Smooth muscle cell (in vitro differentiated cells): ENCODE results near the gene RANBP1. TPM values are rescaled to one million over a fixed set of nuclear protein-coding genes. Genes with fewer than 3 reads are reported as not detected.

Experiments used
- DNase-seq: peaks from one replicate; lab custom pipeline; 2025; ENCODE audit not compliant: unreplicated experiment; lab: John Stamatoyannopoulos, UW
- H2AFZ ChIP-seq: fragments of 200-600 bp; sonication (generic); 2 replicates; pipeline ENCODE4 v1.6.0; 2016; ENCODE audit warnings: antibody characterized with exemption, low read depth, mild to moderate bottlenecking
- H3F3A ChIP-seq: fragments of 200-600 bp; sonication (generic); 2 replicates; pipeline ENCODE4 v1.6.0; 2017; ENCODE audit warnings: antibody characterized with exemption, low read depth
- H3K27ac ChIP-seq: fragments of 200-600 bp; sonication (generic); 2 replicates; pipeline ENCODE4 v1.5.1; 2016; ENCODE audit warnings: low read depth, mild to moderate bottlenecking
- H3K27me3 ChIP-seq: fragments of 200-600 bp; sonication (generic); 2 replicates; pipeline ENCODE4 v1.6.1; 2016; ENCODE audit warnings: low read depth, mild to moderate bottlenecking
- H3K36me3 ChIP-seq: fragments of 200-600 bp; sonication (generic); 2 replicates; pipeline ENCODE4 v1.5.1; 2016; ENCODE audit warnings: low read depth
- H3K4me1 ChIP-seq: fragments of 200-600 bp; sonication (generic); 2 replicates; pipeline ENCODE4 v1.5.1; 2016; ENCODE audit warnings: low read depth
- H3K4me2 ChIP-seq: fragments of 200-600 bp; sonication (generic); 2 replicates; pipeline ENCODE4 v1.6.0; 2016; ENCODE audit warnings: mild to moderate bottlenecking
- H3K4me3 ChIP-seq: fragments of 200-600 bp; sonication (generic); 2 replicates; pipeline ENCODE4 v1.5.1; 2016; ENCODE audit warnings: mild to moderate bottlenecking
- H3K79me2 ChIP-seq: fragments of 200-600 bp; sonication (generic); 2 replicates; pipeline ENCODE4 v1.6.0; 2016; ENCODE audit warnings: low read depth, mild to moderate bottlenecking
- H3K9ac ChIP-seq: fragments of 200-600 bp; sonication (generic); 2 replicates; pipeline ENCODE4 v1.6.0; 2016; ENCODE audit warnings: low read depth
- H3K9me3 ChIP-seq: fragments of 200-600 bp; sonication (generic); replicated peaks from 2 replicates; pipeline ENCODE4 v1.5.1; 2016; ENCODE audit warnings: low read depth
- H4K20me1 ChIP-seq: fragments of 200-600 bp; sonication (generic); 2 replicates; pipeline ENCODE4 v1.6.0; 2016; ENCODE audit warnings: low read depth
- CTCF ChIP-seq: fragments of 200-600 bp; sonication (generic); IDR thresholded peaks from 2 replicates; pipeline ENCODE4 v1.5.1; 2017; ENCODE audit warnings: borderline replicate concordance, mild to moderate bottlenecking, antibody characterized with exemption; ENCODE audit not compliant: insufficient read depth, poor library complexity, severe bottlenecking
- WGBS: methylation state at CpG from one replicate; pipeline ENCODE4 v1.1.7; 2016; ENCODE audit warnings: low lambda C conversion rate; 5-methylcytosine and 5-hydroxymethylcytosine counted together
- polyA plus RNA-seq: library from polyadenylated mRNA; unstranded; fragments of >200 nt; fragmentation: Nextera tagmentation; extraction: Ambion mirVana; gene quantifications from 2 replicates; pipeline ENCODE4 v1.2.1, GENCODE V29; 2016
- total RNA-seq: library from RNA; depleted of rRNA; stranded (reverse); fragments of >200 nt; gene quantifications from 2 replicates; pipeline ENCODE4 v1.2.3, GENCODE V29; 2014

The RANBP1 gene
- total and polyA plus RNA-seq, 2 experiments from 2014 or later: 235 to 331 TPM

DNA sequence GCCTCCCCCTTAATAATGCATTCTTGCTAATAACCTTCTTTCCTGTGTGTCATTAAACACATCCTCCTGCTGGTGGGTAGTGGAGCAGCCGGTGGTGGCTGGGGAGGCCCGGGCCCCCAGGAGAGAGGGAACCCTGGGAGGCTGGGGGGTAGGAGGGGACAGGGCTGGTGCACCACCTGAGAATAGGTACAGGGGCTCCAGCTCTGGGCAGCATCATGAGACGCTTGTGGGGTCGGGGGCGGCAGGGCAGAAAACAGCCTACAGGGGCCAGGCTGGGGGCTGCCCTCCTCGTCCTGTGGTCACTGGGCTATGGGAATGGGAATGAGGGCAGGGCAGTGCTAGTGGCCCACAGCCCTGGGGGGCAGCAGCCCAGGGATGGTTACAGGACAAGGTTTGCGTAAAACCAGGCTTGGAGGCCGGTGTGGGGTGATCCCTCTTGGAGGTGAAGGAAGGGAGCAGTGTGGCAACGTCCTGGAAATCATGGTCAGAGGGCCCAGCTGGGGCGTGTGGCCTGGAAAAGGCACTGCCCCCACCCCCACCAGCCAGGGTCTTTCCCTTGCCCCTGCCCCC, 53.4 kb downstream of the RANBP1 start:
- H3K4me2 ChIP-seq: no peak overlapping the region
- H4K20me1 ChIP-seq: no peaks in the 10 kb centered on the region
- no peaks in the 10 kb centered on the region for H3F3A ChIP-seq
- H3K79me2 ChIP-seq: no peaks in the 10 kb centered on the region
- H3K36me3 ChIP-seq: no peaks in the 10 kb centered on the region
- TF ChIP-seq CTCF: no peak
- DNase-seq: no peak
- no peaks in the 10 kb centered on the region for H3K9me3 ChIP-seq
- no peak overlapping the region for H2AFZ ChIP-seq
- no peaks in the 10 kb centered on the region for H3K27me3 ChIP-seq
- H3K4me3 ChIP-seq: no peak overlapping the region
- H3K4me1 ChIP-seq: no peaks in the 10 kb centered on the region
- WGBS: 85% methylated on average over 10 of the region's 10 CpGs
- H3K27ac ChIP-seq: no peak overlapping the region
- H3K9ac ChIP-seq: no peak overlapping the region

DNA sequence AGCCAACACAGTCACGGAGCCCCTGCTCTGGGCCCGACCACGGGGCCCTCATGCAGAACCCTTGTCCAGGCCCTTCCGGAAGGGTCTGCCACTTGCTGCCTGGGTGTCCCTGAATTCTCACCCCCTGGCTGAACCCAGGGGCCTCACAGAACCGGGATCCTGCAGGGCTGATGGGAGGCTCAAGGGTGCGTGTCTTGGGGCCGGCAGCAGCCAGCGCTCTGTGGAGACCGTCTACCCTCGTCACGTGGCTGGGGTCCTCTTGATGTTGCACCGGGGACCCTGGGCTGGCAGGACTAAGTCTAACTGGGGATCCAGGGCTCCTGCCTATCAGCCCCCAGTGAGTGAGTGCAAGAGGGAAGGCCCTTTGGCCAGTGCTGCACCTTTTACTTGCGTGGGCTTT, 54.3 kb downstream of the RANBP1 start:
- Histone ChIP-seq H3K9ac (no peak overlapping the region), H3K4me3 (no peak overlapping the region), H3K27me3 (no peaks in the 10 kb centered on the region), H3K36me3 (no peaks in the 10 kb centered on the region), H3K4me2 (no peak overlapping the region), H3K4me1 (no peaks in the 10 kb centered on the region), H3K9me3 (no peaks in the 10 kb centered on the region), H4K20me1 (no peaks in the 10 kb centered on the region), H3F3A (no peaks in the 10 kb centered on the region), H3K79me2 (no peaks in the 10 kb centered on the region), H2AFZ (no peak overlapping the region), H3K27ac (no peak overlapping the region)
- no peak for TF ChIP-seq CTCF
- DNase-seq: no peak
- 87% methylated on average over 13 of the region's 13 CpGs for WGBS

GRCh38 chr22:20171288-20172140, 55.6 kb downstream of the RANBP1 start:
- H3K36me3 ChIP-seq: no peaks in the 10 kb centered on the region
- no peaks in the 10 kb centered on the region for H3K4me1 ChIP-seq
- no peaks in the 10 kb centered on the region for H3K9me3 ChIP-seq
- no peak overlapping the region for H3K9ac ChIP-seq
- no peak for TF ChIP-seq CTCF
- H2AFZ ChIP-seq: no peak overlapping the region
- WGBS: 88% methylated on average over 12 of the region's 12 CpGs
- no peaks in the 10 kb centered on the region for H3K79me2 ChIP-seq
- no peak overlapping the region for H3K27ac ChIP-seq
- DNase-seq: no peak
- no peak overlapping the region for H3K4me2 ChIP-seq
- no peak overlapping the region for H3K4me3 ChIP-seq
- H4K20me1 ChIP-seq: no peaks in the 10 kb centered on the region
- H3K27me3 ChIP-seq: no peaks in the 10 kb centered on the region
- no peaks in the 10 kb centered on the region for H3F3A ChIP-seq
